CD4-positive, alpha-beta T cell treated with Interleukin-17A for 4 hours (primary cell): ENCODE measurements around the gene TUT7.
"Not testable (repeated sequence)": the region's sequence is repeated elsewhere in the genome, so short reads cannot be mapped to it uniquely, and the experiment has no call there.

Experiments
- DNase-seq: peaks from one replicate; pipeline ENCODE4 v3.0.0-alpha.2; 2020; ENCODE audit warnings: mixed read lengths

The TUT7 gene

DNA sequence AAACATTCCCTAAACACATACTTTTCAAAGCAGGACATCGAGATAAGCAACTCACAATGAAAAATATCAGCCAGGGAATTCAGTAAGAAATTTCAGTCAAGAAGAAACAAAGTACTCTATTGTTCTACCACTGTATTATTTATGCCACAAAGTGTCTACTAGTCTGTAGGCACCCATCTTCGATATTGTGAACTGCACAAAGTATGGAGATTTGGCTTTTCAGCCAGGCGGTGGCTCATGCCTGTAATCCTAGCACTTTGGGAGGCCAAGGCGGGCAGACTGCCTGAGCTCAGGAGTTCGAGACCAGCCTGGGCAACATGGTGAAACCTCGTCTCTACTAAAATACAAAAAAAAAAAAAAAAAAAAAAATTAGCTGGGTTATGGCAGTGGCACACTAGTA is 63.9 kb downstream of the TUT7 start:
- DNase-seq = not testable (repeated sequence)

DNA sequence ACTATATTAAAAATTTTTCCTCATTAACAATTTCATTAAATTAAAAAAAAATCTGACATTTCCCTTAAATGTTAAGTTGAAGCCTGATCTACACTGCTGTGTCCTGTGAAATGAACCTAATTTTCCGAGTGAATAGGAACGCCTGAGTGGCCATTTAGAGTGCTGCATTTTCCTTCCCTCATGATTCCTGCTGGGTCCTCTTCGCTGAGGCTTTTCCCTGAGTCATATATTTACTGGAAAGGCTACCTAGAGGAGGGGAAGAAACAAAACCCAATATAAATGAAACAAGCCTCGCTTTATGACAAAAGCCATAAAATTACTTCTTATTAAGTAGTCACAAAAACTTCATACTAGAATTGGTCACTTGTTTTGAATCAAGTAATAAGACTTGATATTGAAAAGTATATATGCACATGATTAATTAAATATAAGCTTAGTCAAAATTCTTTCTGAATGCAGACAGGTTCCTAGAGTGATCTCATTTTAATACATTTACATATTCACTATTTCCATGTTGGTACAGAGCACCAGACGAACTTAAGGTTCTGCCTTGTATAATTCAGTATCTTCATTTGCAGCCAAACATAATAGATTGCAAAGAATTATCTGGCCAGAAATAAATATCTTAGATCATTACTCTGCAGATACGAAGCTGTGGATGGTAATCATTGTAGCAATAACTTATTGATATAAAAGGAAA is 65.6 kb downstream of the TUT7 start:
- DNase-seq = no peak

DNA sequence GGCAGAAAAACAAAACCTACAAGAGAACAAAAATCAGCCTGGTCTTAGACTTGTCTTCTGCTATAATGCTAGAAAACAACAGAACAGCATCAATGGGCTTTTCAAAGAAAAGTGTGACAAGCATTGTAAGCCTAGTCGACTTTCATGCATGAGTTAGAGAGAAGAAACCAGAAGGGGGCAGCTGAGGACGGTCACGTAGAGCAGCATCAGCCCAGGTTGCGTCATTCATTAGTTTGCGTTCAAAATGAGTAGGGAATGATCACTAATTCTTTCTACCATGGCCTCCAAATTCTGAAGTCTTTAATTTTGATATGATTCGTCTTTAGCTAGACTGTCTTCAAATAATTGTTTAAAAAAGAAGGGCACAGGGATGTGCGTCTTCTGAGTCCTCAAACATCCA is 67.2 kb downstream of the TUT7 start:
- DNase-seq = peak; percentile 25

DNA sequence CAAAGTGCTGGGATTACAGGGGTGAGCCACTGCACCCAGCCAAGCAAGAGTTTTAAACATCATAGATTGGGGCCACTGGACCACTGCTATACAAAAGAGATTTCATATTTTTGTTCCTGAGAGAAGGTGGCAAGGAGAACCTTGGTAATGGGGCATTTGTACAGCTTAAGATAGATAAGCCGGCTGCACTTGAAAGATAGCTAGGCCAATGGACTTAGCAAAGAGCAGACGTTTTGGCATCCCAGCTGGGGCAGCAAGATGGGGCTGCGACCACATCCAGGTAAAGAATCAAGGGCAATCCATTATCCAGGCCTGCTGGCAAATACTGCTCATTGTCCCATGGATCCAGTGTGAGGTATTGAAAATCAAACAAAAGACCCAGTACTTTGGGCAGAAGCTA is 67.9 kb downstream of the TUT7 start:
- no peak for DNase-seq

DNA sequence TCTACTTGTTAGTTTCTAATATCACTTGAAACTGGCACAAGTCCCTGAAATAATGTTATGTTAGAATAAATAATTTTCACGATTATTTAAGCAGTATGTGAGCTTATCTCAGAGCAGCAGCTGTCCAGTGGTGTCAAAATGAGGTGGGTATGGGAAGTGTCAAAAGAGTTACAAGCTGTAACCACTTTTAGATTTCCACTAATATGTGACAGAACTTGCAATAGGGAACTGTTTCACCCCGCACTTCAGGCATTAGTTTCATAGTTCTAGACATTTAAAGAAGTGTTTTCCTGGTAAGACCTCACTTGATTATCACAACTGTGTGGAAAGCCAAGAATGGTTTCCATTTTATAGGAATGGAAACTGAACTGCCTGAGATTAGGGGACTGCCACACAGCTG is 68.9 kb downstream of the TUT7 start:
- no peak for DNase-seq

DNA sequence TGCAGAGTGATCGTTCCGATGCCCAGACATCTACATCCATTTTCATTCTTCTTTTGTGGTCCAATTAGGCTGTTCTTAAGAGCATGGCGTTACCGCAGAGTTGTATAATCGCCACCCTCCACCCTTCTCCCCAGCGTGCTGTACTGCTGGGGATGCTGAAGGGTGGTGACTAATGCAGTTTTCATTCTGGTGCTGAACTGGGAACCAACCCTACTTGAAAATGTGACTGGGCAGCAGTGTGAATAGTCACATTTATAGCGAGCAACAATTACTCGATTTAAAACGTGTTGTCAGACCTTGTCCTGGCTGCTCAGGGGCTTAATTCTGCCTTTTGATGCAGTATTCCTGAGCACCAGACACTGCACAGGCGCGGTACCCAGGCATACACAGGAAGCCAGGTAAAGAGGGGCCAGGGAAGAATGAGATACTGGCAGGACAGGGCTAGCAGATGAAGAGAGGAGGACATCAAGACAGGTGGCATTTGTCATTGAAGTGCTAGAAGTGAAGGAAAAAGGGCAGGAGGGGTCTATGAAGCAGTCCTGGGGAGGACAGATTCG is 71.2 kb downstream of the TUT7 start:
- DNase-seq = no peak

GRCh38 chr9:86282077-86282978 is 71.9 kb downstream of the TUT7 start, which contains the start of gene ISCA1:
Gene ISCA1 (minus strand): TSS chr9:86282538. CDS start chr9:86282458, 80 bp downstream.
- peak; percentile 99 for DNase-seq

DNA sequence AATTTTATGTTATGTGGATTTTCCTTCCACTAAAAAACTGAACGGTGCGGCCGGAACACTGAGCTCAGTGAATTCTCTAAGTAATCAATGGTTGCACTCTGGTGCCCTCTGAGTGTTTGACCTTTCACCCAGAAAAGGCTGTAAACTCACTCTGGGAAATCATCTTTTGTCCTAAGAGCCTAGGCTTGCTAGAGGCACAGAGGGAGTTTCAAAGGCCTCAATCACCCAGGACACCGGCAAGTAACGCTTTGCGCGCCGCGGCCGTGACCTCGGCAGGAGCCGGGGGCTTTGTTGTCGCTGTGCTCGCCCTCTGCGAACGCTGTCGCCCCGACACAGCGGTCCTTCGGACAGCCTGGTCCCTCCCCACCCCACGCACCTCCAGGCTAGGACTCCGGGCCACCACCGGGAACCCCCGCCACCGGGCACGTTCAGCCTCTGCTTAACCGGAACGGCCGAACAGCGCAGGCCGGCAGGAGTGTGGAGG is 72.6 kb downstream of the TUT7 start:
- DNase-seq = no peak

- no peak for DNase-seq
Measured at GRCh38 chr9:86280580-86280979, 73.6 kb downstream of the TUT7 start.

DNA sequence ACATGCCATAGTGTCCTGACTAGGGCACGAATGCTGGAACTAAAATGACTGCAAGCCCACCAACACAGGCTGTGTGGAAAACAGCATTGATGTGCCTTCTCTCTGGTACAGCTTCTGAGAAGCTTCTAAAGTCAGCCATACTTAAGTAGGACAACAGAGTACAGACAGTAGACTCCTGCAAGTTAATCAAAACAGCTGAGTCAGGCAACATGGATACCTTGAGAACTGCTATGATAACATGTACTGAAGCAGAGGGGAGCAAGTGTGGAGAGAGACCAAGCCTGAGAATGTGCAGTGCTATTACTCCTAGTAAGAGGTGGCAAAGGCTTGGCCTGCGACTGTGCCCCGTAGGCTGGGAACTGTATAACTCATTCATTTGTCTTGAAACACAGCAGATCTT is 74.4 kb downstream of the TUT7 start:
- DNase-seq = no peak

DNA sequence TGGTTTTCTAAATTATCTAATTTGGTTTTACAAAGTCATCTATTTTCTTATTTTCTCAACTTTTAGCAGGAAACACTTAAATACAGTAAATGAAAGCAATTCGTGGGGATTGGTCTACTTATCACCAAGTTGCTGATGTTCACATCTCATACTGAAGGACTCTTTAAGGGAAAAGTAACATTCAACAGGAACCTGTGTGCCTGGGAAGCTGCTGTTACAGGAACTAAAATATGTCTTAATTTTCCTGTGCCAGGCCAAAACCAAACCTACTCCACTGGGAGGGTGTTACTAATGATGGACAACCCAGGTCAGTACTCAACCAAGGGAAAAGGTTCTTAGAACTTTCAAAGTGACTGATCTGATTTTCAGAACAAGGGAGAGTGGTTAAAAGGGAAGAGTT is 77.1 kb downstream of the TUT7 start:
- DNase-seq = no peak

DNA sequence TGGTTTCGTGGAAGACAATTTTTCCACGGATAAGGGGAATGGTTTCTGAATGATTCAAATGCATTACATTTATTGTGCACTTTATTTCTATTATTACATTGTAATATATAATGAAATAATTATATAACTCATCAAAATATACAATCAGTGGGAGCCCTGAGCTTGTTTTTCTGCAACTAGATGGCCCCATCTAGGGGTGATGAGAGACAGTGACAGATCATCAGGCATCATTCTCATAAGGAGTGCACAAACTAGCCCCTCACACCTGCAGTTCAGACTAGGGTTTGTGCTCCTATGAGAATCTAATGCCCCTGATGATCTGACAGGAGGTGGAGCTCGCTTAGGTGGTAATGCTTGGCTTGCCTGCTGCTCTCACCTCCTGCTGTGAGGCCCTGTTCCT is 78.2 kb downstream of the TUT7 start:
- no peak for DNase-seq

DNA sequence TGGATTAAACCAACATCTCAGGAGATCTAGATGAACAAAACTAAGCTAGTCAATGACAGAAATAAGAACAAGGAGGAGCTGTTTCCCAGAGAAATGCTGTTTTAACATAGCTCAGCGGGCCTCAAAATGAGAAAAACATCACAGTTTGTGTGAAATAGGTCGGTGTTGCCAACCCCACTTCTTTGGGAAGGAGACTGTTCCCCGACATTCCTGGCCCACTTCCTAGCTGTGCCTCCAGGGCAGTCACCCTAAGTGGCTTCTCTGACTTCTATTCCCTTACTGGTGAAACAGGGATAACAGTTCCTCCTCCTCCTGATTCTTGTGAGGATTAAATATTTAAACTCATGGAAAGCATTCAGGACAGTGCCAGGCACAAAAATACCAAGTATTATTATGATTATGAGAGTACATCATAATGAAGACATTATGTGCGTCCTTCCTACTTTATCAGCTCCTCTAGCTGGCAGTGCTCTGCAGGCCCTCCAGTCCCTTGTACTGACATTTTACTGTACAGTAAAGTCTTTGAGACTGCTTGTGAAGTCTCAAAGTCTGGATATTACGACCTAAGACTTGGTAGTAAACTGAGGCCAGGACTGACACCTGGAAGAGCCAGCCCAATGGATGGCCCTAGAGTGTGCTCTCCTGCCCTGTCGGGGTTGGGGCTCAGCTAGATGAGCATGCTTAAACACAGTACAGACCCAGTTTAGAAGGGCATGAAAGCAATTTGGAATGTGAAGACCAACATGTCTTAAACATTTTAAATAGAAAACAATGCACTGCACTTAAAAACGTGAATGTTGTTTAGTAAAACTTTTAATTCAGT is 79.2 kb downstream of the TUT7 start:
- no peak for DNase-seq

GRCh38 chr9:86272221-86272620 is 82.0 kb downstream of the TUT7 start:
- no peak for DNase-seq

DNA sequence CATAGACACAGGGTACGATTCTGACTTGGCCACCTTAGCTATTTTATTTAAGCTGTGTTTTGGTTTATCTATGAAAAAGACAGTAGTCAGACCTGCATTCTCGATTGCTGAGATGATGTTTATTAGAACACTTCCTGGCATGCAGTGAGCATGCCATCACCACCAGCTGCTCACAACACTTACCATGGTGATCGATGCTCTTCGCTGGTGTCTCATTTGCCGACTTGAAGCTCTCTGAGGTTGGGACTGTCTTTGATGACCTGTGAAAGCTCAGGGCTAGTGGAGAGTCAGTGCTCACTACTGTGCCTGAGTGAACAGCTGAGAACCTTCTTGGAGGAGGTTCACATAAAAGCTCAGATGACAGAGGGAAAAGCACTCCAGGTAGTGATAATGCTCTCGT is 90.3 kb downstream of the TUT7 start:
- DNase-seq = no peak

DNA sequence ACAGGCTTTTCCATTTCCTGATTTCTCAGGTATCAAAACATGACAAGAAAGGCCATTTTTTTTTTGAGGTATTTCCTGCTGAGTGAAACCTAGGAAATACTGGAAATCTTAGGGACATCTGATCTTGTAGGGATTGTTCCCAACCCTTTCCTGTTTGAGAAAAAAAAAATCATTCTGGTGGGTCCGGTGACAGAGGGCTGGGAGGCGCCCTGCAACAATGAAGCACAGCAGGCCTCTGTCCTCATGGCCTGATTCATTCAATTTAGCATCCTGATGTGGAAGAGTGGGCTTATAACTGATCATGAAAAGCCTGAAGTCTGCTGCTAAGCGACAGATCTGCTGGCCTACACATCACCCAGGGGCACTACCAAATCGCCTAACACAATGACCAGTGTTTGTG is 91.7 kb downstream of the TUT7 start:
- DNase-seq = no peak

- no peak for DNase-seq
Measured at GRCh38 chr9:86259557-86259956, 94.7 kb downstream of the TUT7 start, which contains the start of gene C9orf153. Gene C9orf153 (minus strand): TSS chr9:86259657. CDS start chr9:86229603, 30,054 bp downstream.

DNA sequence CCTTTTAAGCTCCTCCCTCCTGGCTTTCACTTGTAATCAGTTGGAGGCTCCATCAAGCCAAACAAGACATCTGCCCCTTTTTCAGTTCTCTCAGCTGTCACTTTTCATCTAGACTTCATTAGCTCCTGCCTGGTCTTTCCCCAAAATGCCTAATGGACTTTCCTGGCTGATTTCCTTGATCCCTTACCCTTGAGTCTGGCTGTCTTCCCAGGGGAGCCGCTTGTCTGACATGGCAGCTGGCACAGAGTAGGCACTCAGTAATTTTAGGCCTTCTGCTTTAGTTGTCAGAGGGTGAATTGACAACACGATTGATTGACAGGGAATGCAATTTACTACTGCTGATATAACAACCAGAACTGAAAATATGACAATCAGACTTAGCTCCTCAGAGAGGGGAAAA is 96.8 kb downstream of the TUT7 start:
- no peak for DNase-seq

DNA sequence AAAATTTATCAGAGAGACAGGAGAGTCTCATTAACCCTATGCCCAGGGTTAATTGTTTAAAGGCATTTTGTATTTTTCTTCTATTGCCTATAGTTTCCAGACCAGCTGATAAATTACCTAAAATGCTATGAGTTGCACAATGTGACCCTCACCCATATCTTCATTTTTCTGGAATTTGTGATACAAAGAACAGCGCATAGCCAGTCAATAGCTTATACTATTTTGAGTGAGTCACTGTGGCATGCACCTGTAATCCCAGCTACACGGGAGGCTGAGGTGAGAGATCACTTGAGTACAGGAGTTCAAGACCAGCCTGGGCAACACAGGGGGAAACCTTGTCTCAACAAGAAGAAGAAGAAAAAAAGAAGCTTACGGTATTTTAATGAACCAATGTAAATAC is 97.6 kb downstream of the TUT7 start:
- no peak for DNase-seq

DNA sequence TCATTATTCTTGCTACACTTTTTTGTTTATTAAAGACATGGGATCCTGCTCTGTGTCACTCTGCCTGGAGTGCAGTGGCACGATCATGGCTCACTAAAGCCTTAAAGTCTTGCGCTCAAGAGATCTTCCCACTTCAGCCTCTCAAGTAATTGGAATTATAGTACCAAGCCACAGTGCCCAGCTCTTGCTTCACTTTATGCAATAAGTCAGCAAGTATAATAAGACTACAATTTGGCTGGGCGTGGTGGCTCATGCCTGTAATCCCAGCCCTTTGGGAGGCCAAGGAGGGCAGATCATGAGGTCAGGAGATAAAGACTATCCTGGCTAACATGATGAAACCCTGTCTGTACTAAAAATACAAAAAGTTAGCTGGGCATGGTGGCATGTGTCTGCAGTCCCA is 100.6 kb downstream of the TUT7 start:
- no peak for DNase-seq

DNA sequence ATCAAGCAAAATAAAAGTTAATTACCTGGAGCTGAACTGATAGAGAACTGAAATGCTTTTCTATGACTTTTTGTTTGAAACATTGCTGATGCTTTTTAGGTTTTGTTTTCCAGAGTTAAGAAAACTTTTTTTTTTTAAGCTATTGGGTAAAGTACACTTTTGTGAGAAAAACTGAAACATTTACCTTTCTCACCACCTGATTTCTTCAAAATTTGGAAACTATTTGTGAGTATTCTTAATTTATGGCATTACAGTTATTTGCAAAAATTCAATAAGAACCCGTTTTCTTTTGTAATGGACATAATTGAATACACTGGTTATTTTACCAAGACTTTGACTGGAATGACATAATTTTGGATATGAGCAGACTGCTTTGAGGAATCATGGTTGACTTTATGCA is 101.3 kb downstream of the TUT7 start:
- DNase-seq = no peak

DNA sequence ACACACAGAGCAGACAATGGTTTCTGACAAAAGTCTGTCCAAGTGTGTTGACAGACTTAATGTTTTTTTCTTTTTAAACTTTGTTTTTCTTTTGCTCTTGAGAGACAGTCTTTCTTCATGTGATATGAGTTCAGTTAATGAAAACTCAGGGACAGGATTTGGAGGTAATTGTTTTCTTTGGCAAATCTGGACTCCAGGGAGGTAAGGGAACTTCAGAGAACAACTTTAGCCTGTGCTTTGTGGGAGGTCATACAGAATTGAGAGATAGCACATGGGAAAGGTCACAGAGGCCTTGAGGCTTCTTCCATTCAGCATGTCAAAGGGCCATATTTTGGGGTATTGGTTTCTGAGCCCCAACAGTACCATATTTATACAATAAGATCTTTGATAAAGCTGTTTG is 104.1 kb downstream of the TUT7 start:
- no peak for DNase-seq

DNA sequence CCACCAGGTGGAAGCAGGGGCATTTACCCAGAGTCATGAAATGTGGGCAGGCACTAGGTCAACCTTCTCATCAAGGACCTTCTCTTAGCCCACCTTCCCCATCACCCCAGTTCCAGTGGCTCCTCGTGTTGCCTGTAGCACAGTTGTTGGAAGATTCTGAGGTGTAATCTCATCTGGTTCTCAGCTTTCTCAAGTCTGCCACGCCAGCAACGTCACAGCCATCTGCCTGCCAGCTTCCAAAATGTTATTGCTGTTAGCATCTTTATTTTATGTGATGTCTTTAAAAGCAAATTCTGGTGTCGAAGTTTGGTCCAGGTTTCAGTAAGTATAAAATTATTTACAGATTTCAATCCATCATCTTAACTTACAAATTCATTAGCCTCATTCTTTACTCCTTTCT is 105.5 kb downstream of the TUT7 start:
- no peak for DNase-seq
